Right renal pelvis (tissue), 4 donors: ENCODE results near the gene CLDN16. TPM values are rescaled to one million over a fixed set of nuclear protein-coding genes. Genes with fewer than 3 reads are reported as not detected.

Source experiments
- DNase-seq, 4 donors: peaks; one replicate each; pipeline ENCODE4 v3.0.0-alpha.2; 2013; ENCODE audit warnings: low read depth in 4 of 4, low spot score in 3 of 4, missing footprints in 1 of 4
- polyA plus RNA-seq, 4 donors: library from polyadenylated mRNA; unstranded; fragments of 120-200 nt; gene quantifications; one replicate each; pipeline ENCODE4 v1.2.1, GENCODE V29; 2013; ENCODE audit not compliant: insufficient read length in 4 of 4

The CLDN16 gene
- polyA plus RNA-seq, 4 donors = 42.0 to 56.2 (median 48.3) TPM

- no peak for DNase-seq
Measured at GRCh38 chr3:190433626-190434025, 45.7 kb downstream of the CLDN16 start.

DNA sequence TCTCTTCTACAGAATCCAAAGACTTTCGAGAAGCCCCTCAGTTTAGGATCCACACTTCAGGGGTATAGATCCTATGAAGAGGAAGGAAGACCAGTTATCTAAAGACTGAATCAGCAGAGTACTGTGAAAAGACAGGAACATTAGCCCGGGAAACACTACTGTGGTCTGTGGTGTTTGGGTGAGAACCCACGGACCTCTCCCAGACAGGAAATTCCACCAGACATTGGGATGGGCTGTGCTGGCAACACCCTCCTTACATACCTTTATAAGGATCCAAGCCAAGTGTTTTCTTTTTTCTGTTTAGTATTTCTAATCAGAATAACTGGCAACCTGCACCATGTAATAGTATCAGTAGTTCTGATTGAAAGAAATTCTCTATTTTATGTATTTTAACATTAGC, 47.7 kb downstream of the CLDN16 start:
- no peak for DNase-seq

- no peak for DNase-seq
Measured at GRCh38 chr3:190436331-190436730, 48.4 kb downstream of the CLDN16 start.

DNA sequence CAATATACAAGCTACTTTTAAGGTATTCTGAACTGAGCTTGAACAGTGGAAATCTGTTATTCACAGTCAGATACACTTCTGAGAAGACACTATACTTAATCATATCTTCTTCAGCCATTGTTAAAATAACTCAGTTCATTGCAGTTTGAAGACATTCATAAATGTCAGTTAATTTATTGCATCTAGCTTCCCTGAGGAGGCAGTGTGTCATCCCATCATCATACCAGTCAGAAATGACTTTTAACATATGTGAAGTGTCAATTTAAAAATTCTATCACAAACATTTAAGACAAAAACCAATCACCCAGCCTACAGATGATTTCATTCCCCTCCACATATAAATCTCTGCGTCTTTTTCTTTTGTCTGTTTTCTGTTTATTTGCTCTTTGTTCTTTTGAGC, 54.3 kb downstream of the CLDN16 start:
- no peak for DNase-seq

- DNase-seq = no peak
Measured at GRCh38 chr3:190443257-190443656, 55.3 kb downstream of the CLDN16 start.

DNA sequence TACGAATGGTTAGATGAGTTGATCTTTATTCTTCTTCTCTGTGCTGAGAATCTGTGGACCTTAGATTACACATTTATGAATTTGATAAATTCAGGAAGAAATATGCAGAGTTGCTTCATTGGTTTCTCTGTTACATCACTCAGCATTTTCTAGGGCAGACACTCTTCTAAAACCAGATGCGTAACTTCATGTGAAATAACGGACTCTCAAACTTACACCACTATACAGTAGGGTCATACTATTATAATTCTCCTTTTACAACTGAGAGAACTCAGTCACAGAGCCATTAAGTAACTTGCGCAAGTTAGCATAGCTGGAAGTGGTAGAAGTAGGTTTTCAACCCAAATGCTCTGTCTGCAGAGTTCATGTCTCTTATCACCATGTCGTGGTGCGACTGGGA, 56.0 kb downstream of the CLDN16 start:
- DNase-seq = no peak

- no peak for DNase-seq
Measured at GRCh38 chr3:190444576-190445145, 56.7 kb downstream of the CLDN16 start.

- no peak for DNase-seq
Measured at GRCh38 chr3:190446573-190447279, 58.8 kb downstream of the CLDN16 start.

GRCh38 chr3:190448256-190448655, 60.3 kb downstream of the CLDN16 start:
- no peak for DNase-seq

GRCh38 chr3:190449801-190450200, 61.8 kb downstream of the CLDN16 start, which contains the start of gene TMEM207:
Gene TMEM207, minus strand, starts transcription at chr3:190449901. Its CDS starts 92 bp downstream, at chr3:190449809.
- DNase-seq = no peak

DNA sequence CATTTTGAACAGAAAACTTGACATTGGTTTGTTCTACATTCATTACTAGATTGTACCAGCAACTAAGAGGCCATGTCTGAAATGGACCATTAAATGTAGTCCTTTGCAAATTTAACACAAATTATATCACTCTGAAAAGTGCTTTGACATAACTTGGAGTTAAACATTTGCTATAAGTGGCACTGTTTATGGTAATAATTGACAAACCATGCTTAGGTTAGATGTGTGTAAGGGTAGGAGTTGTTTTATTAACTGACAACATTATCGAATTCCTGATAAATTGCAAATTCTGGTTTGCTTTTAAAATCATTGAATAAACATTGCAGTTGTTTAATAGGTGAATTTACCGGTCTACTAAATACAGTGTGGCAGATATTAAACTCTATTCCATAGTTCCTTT, 67.9 kb downstream of the CLDN16 start:
- peak in 1 of 4 donors; percentile 26 for DNase-seq

DNA sequence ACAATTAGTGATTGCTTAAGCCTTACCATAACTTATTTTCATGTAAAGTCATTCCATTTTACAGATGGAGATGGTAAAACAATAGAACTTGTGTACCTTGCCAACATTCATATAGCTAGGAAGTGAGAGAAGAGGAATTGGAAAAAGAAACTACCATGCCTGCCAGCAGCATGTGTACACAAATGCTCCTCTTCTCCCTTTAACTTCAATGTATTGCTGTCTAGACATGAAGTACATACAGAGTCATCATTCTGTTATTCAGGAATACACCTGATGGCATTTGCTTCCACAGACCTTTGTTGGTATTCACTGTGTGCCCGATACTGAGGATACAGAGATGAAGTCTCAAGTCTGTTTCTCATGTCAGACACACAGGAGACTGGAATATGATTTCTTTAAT, 68.8 kb downstream of the CLDN16 start:
- DNase-seq = no peak

DNA sequence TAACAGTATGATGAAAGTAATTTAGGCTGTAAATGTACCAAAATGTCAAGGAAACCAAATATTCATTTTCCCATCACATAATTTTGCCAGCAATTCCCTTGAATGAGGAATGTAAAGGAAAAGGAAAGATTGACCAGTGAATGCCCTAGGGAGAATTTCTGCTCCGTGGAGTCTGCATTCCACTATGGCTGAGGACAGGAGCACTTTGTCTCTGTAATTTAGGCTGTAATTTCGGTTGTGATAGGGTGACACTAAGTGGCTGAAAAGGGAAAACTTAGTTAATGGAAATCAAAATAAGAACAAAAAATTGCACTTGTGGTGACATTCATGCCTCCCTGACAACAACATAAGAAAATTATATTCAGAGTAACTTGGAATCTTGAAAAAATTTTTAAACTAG, 70.1 kb downstream of the CLDN16 start:
- DNase-seq = no peak

Other genes starting within 250 kb of the CLDN16 start
- gene CLDN1, start 65.7 kb upstream of the CLDN16 start, polyA plus RNA-seq = 10 to 100 TPM; 58.3 to 85.0 (median 76.6) TPM
- 10 to 100 TPM; 15.9 to 23.9 (median 20.4) TPM for gene TMEM207, start 61.7 kb downstream of the CLDN16 start, polyA plus RNA-seq
- 10 to 100 TPM; 15.3 to 30.4 (median 25.1) TPM for gene IL1RAP, start 125.9 kb downstream of the CLDN16 start, polyA plus RNA-seq